Stomach (tissue), 4 donors: ENCODE results near the gene GATB.

Experiments used
- CTCF ChIP-seq, 7 experiments: fragments of 450-650 bp in 4 of 7; fragments of 200-600 bp in 3 of 7; sonication (generic) in 3 of 7; IDR thresholded peaks; one replicate each; pipeline ENCODE4 v1.5.1; 2016 to 2019; ENCODE audit warnings: antibody characterized with exemption in 7 of 7, control low read depth in 2 of 7, mild to moderate bottlenecking in 1 of 7
- EP300 ChIP-seq: sonication (generic); formaldehyde crosslinking; IDR thresholded peaks from one replicate; pipeline ENCODE4 v1.6.1; 2017; ENCODE audit warnings: antibody characterized with exemption
- POLR2A ChIP-seq, 4 donors: fragments of 450-650 bp; IDR thresholded peaks; one replicate each; pipeline ENCODE4 v1.6.1; 2016; ENCODE audit warnings: antibody characterized with exemption in 4 of 4, control low read depth in 2 of 4, mild to moderate bottlenecking in 1 of 4, moderate library complexity in 1 of 4

DNA sequence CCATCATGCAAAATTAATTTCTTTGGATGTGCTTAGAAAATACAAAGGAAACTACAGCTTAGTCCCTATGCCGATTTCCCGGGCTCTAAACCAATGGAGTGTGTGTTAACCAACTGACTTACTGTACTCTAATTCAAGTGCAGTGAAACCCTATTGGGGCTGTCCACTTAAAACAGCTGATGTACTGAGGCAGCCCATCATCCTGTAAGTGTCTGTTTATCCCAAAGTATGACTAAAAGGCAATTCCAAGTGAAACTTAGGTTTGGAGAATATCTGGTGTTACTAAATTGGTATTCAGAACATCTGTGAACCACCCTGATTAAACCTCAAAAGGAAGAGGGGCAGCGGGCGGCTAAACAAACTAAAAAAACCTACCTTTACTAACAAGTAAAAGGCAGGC lies 79.7 kb downstream of the GATB start:
- TF ChIP-seq POLR2A (IDR thresholded peaks at IDR 0.05) (no peak), EP300 (no peak), CTCF (IDR thresholded peaks at IDR 0.05) (no peak)
